ENCODE data around the gene INTS1. TPM values are rescaled to one million over a fixed set of nuclear protein-coding genes. Genes with fewer than 3 reads are reported as not detected.
"Not testable (repeated sequence)": the region's sequence is repeated elsewhere in the genome, so short reads cannot be mapped to it uniquely, and the experiment has no call there.

The INTS1 gene
- total RNA-seq, 1 donor = 26.0 TPM

DNA sequence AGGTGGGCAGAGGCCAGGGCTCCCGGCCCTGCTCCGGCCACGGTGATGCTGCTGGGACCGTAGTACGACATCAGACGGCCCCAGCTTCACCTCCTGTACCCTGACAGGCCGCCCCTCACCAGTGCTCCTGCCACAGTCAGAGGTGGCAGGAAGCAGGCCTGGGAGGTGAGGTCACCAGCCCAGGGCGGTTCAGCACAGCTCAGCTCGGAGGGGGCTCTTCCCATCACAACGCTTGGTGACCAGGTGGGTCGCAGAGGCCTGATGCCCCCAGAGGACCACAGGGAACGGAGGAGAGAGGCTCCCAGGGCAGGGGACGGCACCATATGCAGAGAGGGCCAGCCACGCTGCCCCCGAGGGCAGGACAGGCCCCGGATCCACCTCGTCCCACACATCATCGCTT is 53.8 kb downstream of the INTS1 start:
- no peaks in the 10 kb centered on the region for H3K4me1 ChIP-seq (ENCODE audit: insufficient read depth, low read length)
- H3K9me3 ChIP-seq (ENCODE audit: low read depth, low read length) = no peaks in the 10 kb centered on the region
- no peaks in the 10 kb centered on the region for H3K27me3 ChIP-seq (ENCODE audit: insufficient read depth, low read length)
- H3K4me3 ChIP-seq (ENCODE audit: low read length) = no peak overlapping the region

DNA sequence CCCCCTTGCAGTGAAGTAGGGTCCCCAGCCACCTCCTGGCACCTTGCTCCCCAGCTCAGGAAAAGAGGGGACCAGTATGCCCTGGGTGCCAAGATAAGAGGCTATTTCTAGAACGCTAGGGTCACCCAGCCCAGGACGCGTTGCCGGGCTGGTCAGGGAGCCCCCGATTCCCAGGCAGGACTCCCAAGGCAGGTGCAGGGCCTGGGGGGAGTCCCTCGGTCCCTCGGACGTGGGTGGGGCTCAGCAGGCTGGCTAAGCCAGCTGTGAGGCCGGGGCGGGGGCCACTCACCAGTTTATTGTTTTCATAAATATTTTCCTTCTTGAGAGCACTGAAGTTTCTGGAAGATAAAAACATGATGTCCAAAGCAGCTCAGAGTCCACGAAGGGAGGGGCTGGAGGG is 54.2 kb downstream of the INTS1 start:
- no peaks in the 10 kb centered on the region for H3K27me3 ChIP-seq (ENCODE audit: insufficient read depth, low read length)
- H3K4me1 ChIP-seq (ENCODE audit: insufficient read depth, low read length) = no peaks in the 10 kb centered on the region
- no peaks in the 10 kb centered on the region for H3K9me3 ChIP-seq (ENCODE audit: low read depth, low read length)
- no peak overlapping the region for H3K4me3 ChIP-seq (ENCODE audit: low read length)

DNA sequence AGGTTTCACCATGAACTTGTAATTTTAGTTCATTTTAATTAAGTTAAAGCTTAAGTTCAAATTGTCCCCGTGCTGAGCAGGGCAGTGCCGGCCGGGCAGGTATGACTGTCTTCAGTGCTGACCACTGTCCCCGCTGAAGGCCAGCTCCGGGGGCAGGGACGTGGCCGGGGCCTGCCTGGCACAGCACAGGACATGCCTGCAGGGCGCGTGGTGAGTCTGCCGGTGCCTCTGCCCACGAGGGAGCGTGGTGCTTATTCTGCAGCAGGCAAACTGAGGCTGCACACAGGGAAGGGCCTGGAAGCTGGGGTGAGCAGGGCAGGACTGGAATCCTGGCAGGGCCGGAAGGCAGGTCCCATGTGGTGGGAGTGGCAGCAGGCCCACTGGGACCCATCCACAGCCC is 54.7 kb downstream of the INTS1 start:
- no peak overlapping the region for H3K4me3 ChIP-seq (ENCODE audit: low read length)

DNA sequence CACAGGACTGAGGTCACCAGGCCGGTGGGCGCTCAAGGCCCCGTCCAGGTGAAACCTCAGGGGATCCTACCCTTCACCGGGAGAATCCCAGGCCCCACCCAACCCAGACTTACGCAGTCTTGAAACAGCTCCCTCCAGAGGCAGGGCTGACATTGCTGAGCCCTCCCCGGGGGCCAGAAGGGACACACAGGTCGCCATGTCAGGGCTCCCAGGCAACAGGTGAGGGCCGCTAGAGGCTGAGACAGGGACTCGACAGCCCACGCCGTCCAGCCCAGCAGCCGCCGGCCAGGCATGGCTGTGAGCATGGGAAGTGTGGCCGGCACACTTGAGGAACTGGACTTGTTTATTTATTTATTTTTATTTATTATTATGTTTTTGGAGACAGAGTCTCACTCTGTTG is 55.2 kb downstream of the INTS1 start:
- Histone ChIP-seq H3K4me1 (ENCODE audit: insufficient read depth, low read length) (no peaks in the 10 kb centered on the region), H3K27me3 (ENCODE audit: insufficient read depth, low read length) (no peaks in the 10 kb centered on the region), H3K4me3 (ENCODE audit: low read length) (no peak overlapping the region), H3K9me3 (ENCODE audit: low read depth, low read length) (no peaks in the 10 kb centered on the region)

More for the DNA sequence above, 54.7 kb downstream of the INTS1 start:
- no peaks in the 10 kb centered on the region for H3K9me3 ChIP-seq (ENCODE audit: low read depth, low read length)
- no peaks in the 10 kb centered on the region for H3K27me3 ChIP-seq (ENCODE audit: insufficient read depth, low read length)
- no peaks in the 10 kb centered on the region for H3K4me1 ChIP-seq (ENCODE audit: insufficient read depth, low read length)

DNA sequence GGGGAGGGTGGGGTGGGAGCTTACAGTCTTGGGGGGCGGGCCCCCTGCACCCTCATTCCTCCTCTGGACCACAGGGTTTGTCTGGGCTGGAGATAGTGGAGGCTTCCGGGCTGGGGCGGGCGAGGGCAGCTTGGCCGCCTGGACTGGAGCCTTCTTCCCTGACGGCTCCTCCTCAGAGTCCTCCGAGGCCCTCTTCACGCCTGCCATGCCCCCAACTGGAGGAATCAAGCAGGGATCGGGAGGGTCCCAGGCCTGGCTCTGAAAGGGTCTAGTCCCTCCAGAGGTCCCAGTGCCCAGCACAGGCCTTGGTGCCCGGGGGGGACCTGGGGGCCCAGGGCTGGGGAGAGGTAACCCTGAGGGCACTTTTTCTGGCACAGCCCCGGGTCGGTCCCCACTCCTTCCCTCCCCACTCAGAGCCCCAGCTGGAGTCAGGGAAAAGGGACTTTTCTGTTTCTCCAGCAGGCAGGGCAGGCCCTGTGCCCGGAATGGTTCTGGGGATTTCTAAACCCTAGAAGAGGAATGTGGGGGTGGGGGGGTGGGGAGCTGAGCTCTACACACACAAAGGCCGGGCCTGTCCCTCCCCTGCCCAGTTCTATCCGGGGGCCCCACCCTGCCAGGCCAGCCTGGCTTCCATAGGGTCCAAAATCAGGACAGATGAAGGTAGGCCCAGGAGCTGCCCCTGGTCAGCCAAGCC is 56.5 kb downstream of the INTS1 start:
- Histone ChIP-seq H3K9me3 (ENCODE audit: low read depth, low read length) (no peaks in the 10 kb centered on the region), H3K4me3 (ENCODE audit: low read length) (no peak overlapping the region), H3K4me1 (ENCODE audit: insufficient read depth, low read length) (no peaks in the 10 kb centered on the region), H3K27me3 (ENCODE audit: insufficient read depth, low read length) (no peaks in the 10 kb centered on the region)

DNA sequence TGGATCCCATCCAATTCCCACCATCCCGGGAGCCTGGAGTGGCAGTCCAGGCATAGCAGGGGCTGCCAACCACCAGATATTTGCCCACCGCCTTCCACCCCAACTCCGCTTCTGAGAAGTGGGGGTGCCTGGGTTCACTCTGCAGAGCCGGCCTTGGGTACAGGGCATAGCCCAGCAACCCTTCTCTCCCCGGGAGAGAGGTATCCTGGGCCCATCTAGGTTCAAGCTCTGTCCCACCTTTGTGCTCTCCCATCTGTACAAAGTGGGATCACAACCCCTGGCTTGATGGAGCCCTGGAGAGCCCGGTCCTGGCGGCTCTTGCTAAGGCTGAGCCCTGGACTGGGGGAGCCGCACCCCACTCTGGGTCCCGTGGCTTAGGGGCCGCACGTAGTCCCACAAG is 57.1 kb downstream of the INTS1 start:
- H3K9me3 ChIP-seq (ENCODE audit: low read depth, low read length) = no peaks in the 10 kb centered on the region
- H3K4me3 ChIP-seq (ENCODE audit: low read length) = no peak overlapping the region
- no peaks in the 10 kb centered on the region for H3K4me1 ChIP-seq (ENCODE audit: insufficient read depth, low read length)
- H3K27me3 ChIP-seq (ENCODE audit: insufficient read depth, low read length) = no peaks in the 10 kb centered on the region

DNA sequence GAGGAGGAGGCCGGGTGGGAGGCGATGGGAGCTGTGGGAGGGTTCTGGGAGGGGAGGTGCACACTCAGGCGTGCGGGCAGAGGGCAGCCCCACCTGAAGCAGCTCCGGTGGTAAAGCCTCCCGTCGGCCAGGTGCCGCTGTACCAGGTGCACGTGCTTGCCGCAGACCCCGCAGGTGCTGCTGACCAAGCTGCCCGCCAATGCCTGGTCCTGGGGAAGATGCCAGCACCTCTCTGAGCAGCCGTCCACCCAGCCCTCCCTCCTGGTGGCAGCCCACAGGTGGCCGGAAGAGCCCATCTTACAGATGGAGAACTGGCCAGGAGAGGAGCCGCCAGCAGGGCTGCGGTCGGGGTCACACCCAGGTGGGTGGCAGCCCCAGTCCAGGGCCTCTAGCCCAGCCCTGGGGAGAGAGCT is 57.6 kb downstream of the INTS1 start:
- Histone ChIP-seq H3K27me3 (ENCODE audit: insufficient read depth, low read length) (no peaks in the 10 kb centered on the region), H3K9me3 (ENCODE audit: low read depth, low read length) (no peaks in the 10 kb centered on the region), H3K4me1 (ENCODE audit: insufficient read depth, low read length) (no peaks in the 10 kb centered on the region), H3K4me3 (ENCODE audit: low read length) (no peak overlapping the region)

DNA sequence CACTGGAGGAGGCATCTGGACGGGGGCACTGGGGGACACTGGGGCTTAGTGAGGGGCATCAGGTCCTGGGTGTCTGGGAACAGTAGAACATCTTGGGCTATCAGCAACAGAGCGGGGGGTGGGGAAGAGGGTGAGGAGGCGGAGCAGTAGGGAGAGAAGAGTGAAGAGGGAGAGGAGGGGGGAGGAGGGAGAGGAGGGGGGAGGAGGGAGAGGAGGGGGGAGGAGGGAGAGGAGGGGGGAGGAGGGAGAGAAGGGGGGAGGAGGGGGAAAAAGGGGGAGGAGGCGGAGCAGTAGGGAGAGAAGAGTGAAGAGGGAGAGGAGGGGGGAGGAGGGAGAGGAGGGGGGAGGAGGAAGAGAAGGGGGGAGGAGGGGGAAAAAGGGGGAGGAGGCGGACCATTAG is 58.2 kb downstream of the INTS1 start:
- H3K27me3 ChIP-seq (ENCODE audit: insufficient read depth, low read length); H3K4me1 ChIP-seq (ENCODE audit: insufficient read depth, low read length); H3K4me3 ChIP-seq (ENCODE audit: low read length); H3K9me3 ChIP-seq (ENCODE audit: low read depth, low read length): not testable (repeated sequence)

DNA sequence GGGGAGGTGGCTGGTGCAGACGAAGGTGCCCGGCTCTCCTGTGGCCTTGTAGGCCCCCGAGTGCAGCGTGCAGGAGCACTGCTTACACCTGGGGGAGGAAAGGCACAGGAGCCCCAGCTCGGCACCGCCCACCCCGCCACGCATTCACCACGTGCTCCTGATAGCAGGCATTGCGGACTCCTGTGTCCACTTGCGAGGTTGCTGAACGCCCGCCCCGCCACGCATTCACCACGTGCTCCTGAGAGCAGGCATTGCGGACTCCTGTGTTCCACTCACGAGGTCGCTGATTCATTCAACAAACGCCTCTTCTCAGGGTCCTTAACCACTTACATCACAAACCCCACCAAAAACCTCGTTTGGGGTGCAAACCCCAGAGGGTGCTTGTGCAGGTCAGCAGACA is 58.8 kb downstream of the INTS1 start:
- H3K4me3 ChIP-seq (ENCODE audit: low read length) = no peak overlapping the region
- H3K9me3 ChIP-seq (ENCODE audit: low read depth, low read length) = no peaks in the 10 kb centered on the region
- no peaks in the 10 kb centered on the region for H3K27me3 ChIP-seq (ENCODE audit: insufficient read depth, low read length)
- no peaks in the 10 kb centered on the region for H3K4me1 ChIP-seq (ENCODE audit: insufficient read depth, low read length)

DNA sequence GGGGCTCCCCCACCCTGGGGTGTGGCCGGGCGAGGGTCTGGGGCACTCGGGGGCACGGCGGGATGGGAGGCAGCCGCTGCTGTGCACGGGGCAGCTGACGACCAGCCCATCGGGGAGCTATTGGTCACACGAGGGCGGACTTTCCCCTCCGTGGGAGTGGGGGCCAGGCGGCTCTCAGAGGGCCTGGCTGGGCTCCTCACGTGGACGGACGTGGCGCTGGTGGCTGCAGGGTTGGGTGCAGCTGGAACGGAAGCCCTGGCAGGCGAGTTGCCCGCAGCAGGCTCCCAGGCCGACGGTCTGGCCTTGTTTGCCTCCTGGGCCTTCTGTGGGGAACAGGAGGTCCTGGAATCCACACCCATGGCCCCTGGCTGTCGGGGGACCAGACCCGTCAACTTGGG is 59.3 kb downstream of the INTS1 start:
- Histone ChIP-seq H3K4me3 (ENCODE audit: low read length) (no peak overlapping the region), H3K9me3 (ENCODE audit: low read depth, low read length) (no peaks in the 10 kb centered on the region), H3K27me3 (ENCODE audit: insufficient read depth, low read length) (no peaks in the 10 kb centered on the region), H3K4me1 (ENCODE audit: insufficient read depth, low read length) (no peaks in the 10 kb centered on the region)

DNA sequence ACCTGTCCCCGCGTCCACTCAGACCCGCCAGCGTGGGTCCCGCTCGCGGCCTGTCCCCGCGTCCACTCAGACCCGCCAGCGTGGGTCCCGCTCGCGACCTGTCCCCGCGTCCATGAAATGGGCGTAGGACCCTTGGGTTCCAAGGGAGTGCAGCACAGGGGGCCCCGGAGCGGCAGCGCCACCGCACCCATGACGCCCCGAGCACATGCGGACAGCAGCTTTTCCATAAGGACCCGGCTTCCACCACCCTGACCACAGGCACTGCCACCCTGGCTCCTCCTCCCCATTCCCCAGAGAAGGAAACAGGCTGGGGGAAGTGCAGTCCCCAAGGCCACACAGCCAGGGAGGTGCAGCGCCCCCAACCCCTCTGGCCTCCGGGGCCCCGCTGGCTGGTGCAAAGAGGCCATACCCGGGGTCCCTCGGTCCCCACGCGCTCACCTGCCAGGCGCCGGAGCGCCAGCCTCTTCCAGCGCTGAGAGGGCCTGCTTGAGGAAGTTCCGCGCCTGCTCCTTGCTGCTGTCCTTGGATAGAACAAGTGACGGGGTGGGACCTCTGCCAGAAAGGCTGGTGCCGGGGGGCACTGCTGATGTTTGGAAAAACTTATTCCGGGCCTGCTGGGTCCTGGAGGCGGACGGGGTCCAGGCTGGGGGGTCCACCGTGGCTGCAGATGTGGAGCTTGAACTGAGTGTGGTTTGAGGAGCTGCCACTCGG is 59.8 kb downstream of the INTS1 start:
- H3K4me3 ChIP-seq (ENCODE audit: low read length) = no peak overlapping the region
- no peaks in the 10 kb centered on the region for H3K4me1 ChIP-seq (ENCODE audit: insufficient read depth, low read length)
- no peaks in the 10 kb centered on the region for H3K9me3 ChIP-seq (ENCODE audit: low read depth, low read length)
- H3K27me3 ChIP-seq (ENCODE audit: insufficient read depth, low read length) = no peaks in the 10 kb centered on the region

DNA sequence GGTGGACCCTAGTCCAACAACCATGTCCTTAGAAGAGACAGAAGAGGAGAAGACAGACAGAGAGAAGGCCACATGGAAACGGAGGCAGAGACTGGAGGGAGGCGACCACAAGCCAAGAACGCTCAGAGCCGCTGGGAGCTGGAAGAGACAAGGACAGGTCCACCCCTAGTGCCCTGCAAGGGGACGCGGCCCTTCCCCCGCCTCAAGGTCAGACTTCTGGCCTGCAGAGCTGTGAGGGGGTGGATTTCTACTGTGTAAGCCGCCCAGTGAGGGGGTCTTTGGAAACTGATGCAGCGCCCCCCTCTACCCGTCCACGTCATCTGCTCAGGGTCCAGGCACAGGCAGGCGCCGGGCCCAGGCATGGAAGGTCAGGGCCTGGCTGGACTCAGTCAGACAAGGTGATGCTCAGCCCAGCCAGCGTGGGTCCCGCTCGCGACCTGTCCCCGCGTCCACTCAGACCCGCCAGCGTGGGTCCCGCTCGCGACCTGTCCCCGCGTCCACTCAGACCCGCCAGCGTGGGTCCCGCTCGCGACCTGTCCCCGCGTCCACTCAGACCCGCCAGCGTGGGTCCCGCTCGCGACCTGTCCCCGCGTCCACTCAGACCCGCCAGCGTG is 60.5 kb downstream of the INTS1 start:
- H3K27me3 ChIP-seq (ENCODE audit: insufficient read depth, low read length); H3K9me3 ChIP-seq (ENCODE audit: low read depth, low read length); H3K4me3 ChIP-seq (ENCODE audit: low read length); H3K4me1 ChIP-seq (ENCODE audit: insufficient read depth, low read length): not testable (repeated sequence)

DNA sequence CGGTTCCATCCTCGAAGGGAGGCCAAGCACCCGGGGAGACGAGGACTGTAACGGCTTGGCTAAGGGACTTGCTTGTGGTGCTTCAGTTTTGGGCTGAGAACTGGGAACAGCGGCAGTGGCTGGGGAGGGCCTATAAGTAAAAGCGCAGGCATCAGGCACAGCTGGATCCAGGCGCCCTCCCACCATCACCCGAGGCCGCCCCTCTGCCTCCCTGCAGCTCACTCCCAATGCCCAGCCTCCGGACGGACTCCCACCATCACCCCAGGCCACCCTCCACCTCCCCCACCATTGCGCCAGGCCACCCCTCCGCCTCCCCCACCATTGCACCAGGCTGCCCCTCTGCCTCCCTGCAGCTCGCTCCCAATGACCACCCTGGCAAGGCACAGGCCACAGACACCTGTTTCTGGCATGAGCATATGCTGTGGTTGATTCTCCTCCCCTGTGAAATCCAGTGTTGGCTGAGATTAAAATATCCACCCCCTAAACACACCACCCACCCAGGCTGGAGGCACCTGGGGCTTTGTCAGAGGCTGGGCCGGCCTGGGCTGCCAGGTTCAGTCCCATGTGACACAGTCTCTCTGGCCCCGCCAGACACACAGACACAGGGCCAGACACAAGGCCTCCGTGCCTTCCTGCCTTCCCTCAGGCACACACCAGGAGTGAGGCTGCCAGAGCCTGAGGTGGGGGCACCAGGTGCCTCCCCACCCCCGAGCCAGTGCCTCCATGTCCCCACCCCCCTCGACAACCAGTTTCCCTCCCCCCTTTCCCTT is 61.6 kb downstream of the INTS1 start:
- no peaks in the 10 kb centered on the region for H3K27me3 ChIP-seq (ENCODE audit: insufficient read depth, low read length)
- H3K9me3 ChIP-seq (ENCODE audit: low read depth, low read length) = no peaks in the 10 kb centered on the region
- no peak overlapping the region for H3K4me3 ChIP-seq (ENCODE audit: low read length)
- no peaks in the 10 kb centered on the region for H3K4me1 ChIP-seq (ENCODE audit: insufficient read depth, low read length)

DNA sequence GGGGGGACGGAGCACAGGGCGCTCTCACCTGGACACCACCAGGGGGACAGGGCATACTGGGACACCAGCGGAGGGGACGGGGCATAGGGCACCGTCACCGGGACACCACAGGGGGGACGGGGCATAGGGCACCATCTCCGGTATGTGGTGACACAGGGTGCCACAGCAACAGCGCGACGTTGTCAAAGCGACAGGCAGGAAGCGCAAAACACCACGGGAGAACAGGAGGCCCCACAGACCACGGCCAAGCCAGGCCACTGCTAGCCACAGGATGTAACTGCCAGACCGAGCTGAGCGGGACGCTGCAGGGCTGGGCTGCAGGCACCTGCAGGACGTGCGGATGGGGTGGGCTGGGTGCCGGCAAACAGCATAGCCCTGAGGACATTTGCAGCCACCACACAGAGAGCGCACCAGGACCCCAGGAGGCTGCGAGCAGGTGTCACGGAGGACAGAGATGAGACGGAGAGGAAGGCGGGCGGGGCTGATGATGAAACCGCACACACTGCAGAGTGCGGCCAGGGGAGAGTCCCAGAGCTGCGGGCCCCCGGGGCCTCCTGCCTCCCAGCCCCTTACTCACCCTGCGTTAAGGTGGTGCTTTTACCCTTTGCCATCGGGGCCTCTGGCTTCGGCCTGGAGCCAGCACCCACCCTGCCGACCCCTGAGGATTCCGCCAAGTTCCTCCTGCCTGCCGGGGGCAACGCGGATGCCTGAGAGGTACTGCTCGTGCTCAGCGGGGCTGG is 62.4 kb downstream of the INTS1 start:
- no peaks in the 10 kb centered on the region for H3K9me3 ChIP-seq (ENCODE audit: low read depth, low read length)
- H3K4me1 ChIP-seq (ENCODE audit: insufficient read depth, low read length) = no peaks in the 10 kb centered on the region
- H3K4me3 ChIP-seq (ENCODE audit: low read length) = no peak overlapping the region
- no peaks in the 10 kb centered on the region for H3K27me3 ChIP-seq (ENCODE audit: insufficient read depth, low read length)

DNA sequence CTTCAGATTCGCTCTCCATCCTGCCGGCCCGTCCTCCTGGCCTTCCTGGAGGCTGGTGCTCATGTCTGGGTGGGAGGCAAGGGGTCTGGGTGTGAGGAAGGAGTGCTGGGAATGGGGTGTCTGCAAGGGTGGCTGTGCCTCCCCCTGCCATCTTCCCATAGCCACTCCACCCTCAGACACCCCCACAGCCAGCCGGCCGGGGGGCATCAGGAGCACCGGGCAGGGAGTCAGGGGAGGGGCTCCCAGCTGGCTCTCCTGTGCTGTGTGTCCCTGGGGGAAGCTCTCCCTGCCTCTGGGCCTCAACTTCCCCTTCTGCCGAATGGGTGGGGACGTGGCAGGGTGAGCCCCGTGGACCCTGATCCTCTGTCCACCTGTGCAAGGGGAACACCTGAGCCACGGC is 63.6 kb downstream of the INTS1 start:
- Histone ChIP-seq H3K4me3 (ENCODE audit: low read length) (no peak overlapping the region), H3K4me1 (ENCODE audit: insufficient read depth, low read length) (no peaks in the 10 kb centered on the region), H3K27me3 (ENCODE audit: insufficient read depth, low read length) (no peaks in the 10 kb centered on the region), H3K9me3 (ENCODE audit: low read depth, low read length) (no peaks in the 10 kb centered on the region)
